ENCODE data around the gene P2RY1.

P2RY1 gene

DNA sequence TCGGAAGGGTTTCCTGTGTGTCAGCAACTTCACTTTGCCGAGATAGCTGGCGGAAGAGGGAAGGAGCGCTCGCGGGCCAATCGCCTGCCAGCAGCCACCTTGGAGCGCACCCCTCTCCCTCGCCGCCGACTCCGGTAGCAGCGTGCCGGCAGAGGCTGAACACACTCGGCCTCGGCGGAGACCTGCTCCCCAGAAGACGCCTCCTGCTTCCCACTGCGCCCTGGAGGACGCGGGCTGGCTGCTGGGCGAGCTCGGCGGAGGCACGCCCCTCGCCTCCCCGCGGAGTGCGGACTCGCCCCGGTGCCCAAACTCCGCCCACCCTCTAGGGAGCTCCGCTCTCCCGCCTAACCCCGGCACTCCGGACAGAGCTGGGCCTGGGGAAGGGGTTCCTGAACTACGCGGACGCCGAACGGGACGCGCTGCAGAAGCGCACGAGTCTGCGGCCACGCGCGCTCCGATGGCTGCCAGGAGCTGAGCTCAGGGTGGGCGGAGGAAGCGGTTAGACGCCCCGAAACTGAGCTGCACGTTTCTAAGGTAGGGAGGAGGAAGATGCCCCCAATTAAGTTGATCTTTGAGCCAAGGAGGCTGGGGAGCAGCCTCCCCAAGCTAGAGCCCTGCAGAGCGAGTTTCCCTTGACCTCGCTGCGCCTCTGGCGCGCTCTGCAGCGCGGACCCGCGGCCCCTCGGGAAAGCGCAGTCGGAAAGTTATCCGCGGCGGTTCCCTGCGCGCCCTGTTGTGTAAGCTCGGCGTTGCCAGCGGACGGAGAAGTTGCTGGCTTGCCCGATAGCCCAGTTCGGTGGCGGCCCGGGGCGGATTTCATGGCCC is at the start of gene P2RY1 (continued):
- TF ChIP-seq, protein P1, sequence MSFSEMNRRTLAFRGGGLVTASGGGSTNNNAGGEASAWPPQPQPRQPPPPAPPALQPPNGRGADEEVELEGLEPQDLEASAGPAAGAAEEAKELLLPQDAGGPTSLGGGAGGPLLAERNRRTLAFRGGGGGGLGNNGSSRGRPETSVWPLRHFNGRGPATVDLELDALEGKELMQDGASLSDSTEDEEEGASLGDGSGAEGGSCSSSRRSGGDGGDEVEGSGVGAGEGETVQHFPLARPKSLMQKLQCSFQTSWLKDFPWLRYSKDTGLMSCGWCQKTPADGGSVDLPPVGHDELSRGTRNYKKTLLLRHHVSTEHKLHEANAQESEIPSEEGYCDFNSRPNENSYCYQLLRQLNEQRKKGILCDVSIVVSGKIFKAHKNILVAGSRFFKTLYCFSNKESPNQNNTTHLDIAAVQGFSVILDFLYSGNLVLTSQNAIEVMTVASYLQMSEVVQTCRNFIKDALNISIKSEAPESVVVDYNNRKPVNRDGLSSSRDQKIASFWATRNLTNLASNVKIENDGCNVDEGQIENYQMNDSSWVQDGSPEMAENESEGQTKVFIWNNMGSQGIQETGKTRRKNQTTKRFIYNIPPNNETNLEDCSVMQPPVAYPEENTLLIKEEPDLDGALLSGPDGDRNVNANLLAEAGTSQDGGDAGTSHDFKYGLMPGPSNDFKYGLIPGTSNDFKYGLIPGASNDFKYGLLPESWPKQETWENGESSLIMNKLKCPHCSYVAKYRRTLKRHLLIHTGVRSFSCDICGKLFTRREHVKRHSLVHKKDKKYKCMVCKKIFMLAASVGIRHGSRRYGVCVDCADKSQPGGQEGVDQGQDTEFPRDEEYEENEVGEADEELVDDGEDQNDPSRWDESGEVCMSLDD (tag by site-specific recombination; IDR thresholded peaks at IDR 0.05) = peak; percentile 52; the same call in 1 of the 2 replicates
- TF ChIP-seq, protein P2, sequence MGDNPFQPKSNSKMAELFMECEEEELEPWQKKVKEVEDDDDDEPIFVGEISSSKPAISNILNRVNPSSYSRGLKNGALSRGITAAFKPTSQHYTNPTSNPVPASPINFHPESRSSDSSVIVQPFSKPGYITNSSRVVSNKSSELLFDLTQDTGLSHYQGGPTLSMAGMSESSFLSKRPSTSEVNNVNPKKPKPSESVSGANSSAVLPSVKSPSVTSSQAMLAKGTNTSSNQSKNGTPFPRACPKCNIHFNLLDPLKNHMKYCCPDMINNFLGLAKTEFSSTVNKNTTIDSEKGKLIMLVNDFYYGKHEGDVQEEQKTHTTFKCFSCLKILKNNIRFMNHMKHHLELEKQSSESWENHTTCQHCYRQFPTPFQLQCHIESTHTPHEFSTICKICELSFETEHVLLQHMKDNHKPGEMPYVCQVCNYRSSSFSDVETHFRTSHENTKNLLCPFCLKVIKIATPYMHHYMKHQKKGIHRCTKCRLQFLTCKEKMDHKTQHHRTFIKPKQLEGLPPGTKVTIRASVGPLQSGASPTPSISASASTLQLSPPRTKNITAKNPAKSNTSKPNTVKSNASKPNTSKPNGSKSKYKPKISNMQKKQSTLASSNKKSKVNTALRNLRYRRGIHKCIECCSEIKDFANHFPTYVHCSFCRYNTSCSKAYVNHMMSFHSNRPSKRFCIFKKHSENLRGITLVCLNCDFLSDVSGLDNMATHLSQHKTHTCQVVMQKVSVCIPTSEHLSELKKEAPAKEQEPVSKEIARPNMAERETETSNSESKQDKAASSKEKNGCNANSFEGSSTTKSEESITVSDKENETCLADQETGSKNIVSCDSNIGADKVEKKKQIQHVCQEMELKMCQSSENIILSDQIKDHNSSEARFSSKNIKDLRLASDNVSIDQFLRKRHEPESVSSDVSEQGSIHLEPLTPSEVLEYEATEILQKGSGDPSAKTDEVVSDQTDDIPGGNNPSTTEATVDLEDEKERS (tag by site-specific recombination; IDR thresholded peaks at IDR 0.05) = no peak
- TF ChIP-seq, protein P3, sequence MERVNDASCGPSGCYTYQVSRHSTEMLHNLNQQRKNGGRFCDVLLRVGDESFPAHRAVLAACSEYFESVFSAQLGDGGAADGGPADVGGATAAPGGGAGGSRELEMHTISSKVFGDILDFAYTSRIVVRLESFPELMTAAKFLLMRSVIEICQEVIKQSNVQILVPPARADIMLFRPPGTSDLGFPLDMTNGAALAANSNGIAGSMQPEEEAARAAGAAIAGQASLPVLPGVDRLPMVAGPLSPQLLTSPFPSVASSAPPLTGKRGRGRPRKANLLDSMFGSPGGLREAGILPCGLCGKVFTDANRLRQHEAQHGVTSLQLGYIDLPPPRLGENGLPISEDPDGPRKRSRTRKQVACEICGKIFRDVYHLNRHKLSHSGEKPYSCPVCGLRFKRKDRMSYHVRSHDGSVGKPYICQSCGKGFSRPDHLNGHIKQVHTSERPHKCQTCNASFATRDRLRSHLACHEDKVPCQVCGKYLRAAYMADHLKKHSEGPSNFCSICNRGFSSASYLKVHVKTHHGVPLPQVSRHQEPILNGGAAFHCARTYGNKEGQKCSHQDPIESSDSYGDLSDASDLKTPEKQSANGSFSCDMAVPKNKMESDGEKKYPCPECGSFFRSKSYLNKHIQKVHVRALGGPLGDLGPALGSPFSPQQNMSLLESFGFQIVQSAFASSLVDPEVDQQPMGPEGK (tag by site-specific recombination; IDR thresholded peaks at IDR 0.05) = 0 out of 2 replicates have a peak, but pooled peaks have one; percentile 39
- TF ChIP-seq SP3 (tag by site-specific recombination; IDR thresholded peaks at IDR 0.05) (peak; percentile 77), GLIS1 (tag by site-specific recombination; IDR thresholded peaks at IDR 0.05) (peak; percentile 72), ZNF514 (tag by site-specific recombination; IDR thresholded peaks at IDR 0.05) (no peak), ZNF561 (tag by site-specific recombination; IDR thresholded peaks at IDR 0.05; ENCODE audit: borderline replicate concordance) (peak; percentile 45; the same call in 1 of the 2 replicates), SETDB1 (IDR thresholded peaks at IDR 0.05; ENCODE audit: insufficient read length, low read length) (no peak), ZNF747 (tag by site-specific recombination; IDR thresholded peaks at IDR 0.05) (no peak), SCRT2 (tag by site-specific recombination; IDR thresholded peaks at IDR 0.05) (no peak), ZNF341 (tag by site-specific recombination; IDR thresholded peaks at IDR 0.05; ENCODE audit: low read depth) (peak; percentile 58; the same call in 1 of the 2 replicates), ZIC2 (tag by site-specific recombination; IDR thresholded peaks at IDR 0.05) (peak; percentile 82), MZF1 (tag by site-specific recombination; IDR thresholded peaks at IDR 0.05; ENCODE audit: borderline replicate concordance) (0 out of 2 replicates have a peak, but pooled peaks have one; percentile 17), ZFHX2 (tag by site-specific recombination; conservative IDR thresholded peaks at IDR 0.05) (peak; percentile 28), ZBTB8A (tag by site-specific recombination; IDR thresholded peaks at IDR 0.05) (peak; percentile 95), SP7 (tag by site-specific recombination; IDR thresholded peaks at IDR 0.05) (peak; percentile 58; the same call in 1 of the 2 replicates), ZSCAN30 (tag by site-specific recombination; IDR thresholded peaks at IDR 0.05) (peak; percentile 51)
- TF ChIP-seq, protein P4, sequence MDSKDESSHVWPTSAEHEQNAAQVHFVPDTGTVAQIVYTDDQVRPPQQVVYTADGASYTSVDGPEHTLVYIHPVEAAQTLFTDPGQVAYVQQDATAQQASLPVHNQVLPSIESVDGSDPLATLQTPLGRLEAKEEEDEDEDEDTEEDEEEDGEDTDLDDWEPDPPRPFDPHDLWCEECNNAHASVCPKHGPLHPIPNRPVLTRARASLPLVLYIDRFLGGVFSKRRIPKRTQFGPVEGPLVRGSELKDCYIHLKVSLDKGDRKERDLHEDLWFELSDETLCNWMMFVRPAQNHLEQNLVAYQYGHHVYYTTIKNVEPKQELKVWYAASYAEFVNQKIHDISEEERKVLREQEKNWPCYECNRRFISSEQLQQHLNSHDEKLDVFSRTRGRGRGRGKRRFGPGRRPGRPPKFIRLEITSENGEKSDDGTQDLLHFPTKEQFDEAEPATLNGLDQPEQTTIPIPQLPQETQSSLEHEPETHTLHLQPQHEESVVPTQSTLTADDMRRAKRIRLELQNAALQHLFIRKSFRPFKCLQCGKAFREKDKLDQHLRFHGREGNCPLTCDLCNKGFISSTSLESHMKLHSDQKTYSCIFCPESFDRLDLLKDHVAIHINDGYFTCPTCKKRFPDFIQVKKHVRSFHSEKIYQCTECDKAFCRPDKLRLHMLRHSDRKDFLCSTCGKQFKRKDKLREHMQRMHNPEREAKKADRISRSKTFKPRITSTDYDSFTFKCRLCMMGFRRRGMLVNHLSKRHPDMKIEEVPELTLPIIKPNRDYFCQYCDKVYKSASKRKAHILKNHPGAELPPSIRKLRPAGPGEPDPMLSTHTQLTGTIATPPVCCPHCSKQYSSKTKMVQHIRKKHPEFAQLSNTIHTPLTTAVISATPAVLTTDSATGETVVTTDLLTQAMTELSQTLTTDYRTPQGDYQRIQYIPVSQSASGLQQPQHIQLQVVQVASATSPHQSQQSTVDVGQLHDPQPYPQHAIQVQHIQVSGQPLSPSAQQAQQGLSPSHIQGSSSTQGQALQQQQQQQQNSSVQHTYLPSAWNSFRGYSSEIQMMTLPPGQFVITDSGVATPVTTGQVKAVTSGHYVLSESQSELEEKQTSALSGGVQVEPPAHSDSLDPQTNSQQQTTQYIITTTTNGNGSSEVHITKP (tag by site-specific recombination; IDR thresholded peaks at IDR 0.05) = peak; percentile 31; the same call in 1 of the 2 replicates
- TF ChIP-seq, protein P5, sequence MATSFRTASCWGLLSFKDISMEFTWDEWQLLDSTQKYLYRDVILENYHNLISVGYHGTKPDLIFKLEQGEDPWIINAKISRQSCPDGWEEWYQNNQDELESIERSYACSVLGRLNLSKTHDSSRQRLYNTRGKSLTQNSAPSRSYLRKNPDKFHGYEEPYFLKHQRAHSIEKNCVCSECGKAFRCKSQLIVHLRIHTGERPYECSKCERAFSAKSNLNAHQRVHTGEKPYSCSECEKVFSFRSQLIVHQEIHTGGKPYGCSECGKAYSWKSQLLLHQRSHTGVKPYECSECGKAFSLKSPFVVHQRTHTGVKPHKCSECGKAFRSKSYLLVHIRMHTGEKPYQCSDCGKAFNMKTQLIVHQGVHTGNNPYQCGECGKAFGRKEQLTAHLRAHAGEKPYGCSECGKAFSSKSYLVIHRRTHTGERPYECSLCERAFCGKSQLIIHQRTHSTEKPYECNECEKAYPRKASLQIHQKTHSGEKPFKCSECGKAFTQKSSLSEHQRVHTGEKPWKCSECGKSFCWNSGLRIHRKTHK (tag by site-specific recombination; IDR thresholded peaks at IDR 0.05) = no peak
- TF ChIP-seq, protein P6, sequence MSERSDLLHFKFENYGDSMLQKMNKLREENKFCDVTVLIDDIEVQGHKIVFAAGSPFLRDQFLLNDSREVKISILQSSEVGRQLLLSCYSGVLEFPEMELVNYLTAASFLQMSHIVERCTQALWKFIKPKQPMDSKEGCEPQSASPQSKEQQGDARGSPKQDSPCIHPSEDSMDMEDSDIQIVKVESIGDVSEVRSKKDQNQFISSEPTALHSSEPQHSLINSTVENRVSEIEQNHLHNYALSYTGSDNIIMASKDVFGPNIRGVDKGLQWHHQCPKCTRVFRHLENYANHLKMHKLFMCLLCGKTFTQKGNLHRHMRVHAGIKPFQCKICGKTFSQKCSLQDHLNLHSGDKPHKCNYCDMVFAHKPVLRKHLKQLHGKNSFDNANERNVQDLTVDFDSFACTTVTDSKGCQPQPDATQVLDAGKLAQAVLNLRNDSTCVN (tag by site-specific recombination; optimal IDR thresholded peaks at IDR 0.05) = peak; percentile 95
- TF ChIP-seq, protein P7, sequence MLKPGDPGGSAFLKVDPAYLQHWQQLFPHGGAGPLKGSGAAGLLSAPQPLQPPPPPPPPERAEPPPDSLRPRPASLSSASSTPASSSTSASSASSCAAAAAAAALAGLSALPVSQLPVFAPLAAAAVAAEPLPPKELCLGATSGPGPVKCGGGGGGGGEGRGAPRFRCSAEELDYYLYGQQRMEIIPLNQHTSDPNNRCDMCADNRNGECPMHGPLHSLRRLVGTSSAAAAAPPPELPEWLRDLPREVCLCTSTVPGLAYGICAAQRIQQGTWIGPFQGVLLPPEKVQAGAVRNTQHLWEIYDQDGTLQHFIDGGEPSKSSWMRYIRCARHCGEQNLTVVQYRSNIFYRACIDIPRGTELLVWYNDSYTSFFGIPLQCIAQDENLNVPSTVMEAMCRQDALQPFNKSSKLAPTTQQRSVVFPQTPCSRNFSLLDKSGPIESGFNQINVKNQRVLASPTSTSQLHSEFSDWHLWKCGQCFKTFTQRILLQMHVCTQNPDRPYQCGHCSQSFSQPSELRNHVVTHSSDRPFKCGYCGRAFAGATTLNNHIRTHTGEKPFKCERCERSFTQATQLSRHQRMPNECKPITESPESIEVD (tag by site-specific recombination; IDR thresholded peaks at IDR 0.05) = no peak
